Thyroid gland (tissue), 4 donors: ENCODE results near the gene DUSP7.

Experiments used
- CTCF ChIP-seq, 6 experiments: fragments of 200-600 bp in 3 of 6; fragments of 450-650 bp in 3 of 6; sonication (generic) in 3 of 6; IDR thresholded peaks; one replicate each; pipeline ENCODE4 v1.5.1; 2016 to 2019; ENCODE audit warnings: antibody characterized with exemption in 6 of 6, mild to moderate bottlenecking in 2 of 6, inconsistent platforms in 1 of 6, moderate library complexity in 1 of 6
- POLR2A ChIP-seq, 2 donors: fragments of 450-650 bp; IDR thresholded peaks; one replicate each; pipeline ENCODE4 v1.6.1; 2017; ENCODE audit warnings: antibody characterized with exemption in 2 of 2, mild to moderate bottlenecking in 2 of 2, moderate library complexity in 1 of 2

GRCh38 chr3:52072020-52072419 lies 15.6 kb upstream of the DUSP7 start:
- no peak for TF ChIP-seq CTCF (IDR thresholded peaks at IDR 0.05)
- no peak for TF ChIP-seq POLR2A (IDR thresholded peaks at IDR 0.05)
